ENCODE data around the gene LPAR3. TPM values are rescaled to one million over a fixed set of nuclear protein-coding genes. Genes with fewer than 3 reads are reported as not detected.

Gene LPAR3
- total RNA-seq, result 2.6 and 66.0 TPM in 2 replicates

DNA sequence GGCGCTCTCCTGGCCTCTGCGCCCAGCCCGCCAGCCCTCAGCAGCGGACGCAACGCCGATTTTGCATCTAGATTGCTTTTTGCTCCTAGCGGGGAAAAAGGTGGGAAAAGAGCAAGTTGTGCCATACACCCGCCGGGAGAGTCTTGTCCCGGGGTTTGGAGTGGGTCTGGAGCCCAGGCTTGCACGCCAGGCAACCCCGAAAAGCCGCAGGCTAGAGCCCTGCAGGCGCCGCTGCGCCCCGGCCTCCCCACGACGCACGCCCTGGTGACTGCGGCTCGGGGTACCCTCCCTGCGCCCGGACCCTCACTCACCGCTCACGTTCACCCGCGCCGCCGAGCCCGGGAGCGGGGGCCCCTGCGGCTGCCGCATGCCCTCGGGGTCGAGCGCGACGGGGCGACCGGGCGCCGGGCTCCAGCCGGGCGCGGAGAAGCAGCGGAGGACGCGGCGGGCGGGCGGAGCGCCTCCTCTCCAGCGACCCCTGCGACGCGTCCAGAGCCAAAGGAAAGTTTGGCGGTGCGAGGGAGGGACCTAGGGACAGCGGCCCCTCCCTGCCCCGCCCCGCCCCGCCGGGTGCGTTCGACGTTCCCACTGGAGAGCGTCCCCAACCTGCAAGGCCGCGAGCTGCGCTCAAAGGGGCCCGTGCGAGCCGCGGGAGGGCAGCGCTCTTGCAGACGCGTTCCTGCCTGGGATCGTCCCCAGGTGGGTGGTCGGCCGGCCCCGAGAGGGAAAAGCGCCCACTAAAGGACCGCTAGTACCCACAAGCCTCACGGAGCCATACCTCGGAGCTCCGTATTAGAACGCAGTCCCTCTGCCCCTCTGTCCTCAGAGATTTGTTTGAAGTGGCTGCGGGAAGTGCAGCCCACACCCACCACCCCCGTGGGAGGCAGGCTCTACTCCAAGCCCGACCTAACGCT lies at the start of gene LPAR3:
LPAR3 (minus strand) TSS at position 502 of the 914 bp plus-strand sequence. CDS start 27,086 bp downstream, outside the sequence.

Other genes starting within 250 kb of the LPAR3 start
- 18.1 and 25.3 TPM in 2 replicates for gene SSX2IP, start 202.7 kb downstream of the LPAR3 start, total RNA-seq
- gene MCOLN2, start 103.9 kb upstream of the LPAR3 start, total RNA-seq, result 0.85 and 3.1 TPM in 2 replicates
- 0.28 TPM in 2 replicates for gene MCOLN3, start 155.3 kb upstream of the LPAR3 start, total RNA-seq

All from smooth muscle cell of bladder (primary cell).